DOHH2 (cell line): ENCODE measurements around the gene LYZL1.

Experiments used
- CTCF ChIP-seq: fragments of 200-600 bp; sonication (generic); IDR thresholded peaks from one replicate; pipeline ENCODE4 v1.5.1; 2014; ENCODE audit warnings: antibody characterized with exemption, mild to moderate bottlenecking, low read depth, low read length; ENCODE audit not compliant: poor library complexity, severe bottlenecking
- EZH2phosphoT487 ChIP-seq: fragments of 200-600 bp; sonication (generic); IDR thresholded peaks from 2 replicates; pipeline ENCODE4 v1.6.1; 2017; ENCODE audit warnings: borderline replicate concordance, mild to moderate bottlenecking, antibody characterized with exemption, low read length, moderate library complexity, mixed read lengths

DNA sequence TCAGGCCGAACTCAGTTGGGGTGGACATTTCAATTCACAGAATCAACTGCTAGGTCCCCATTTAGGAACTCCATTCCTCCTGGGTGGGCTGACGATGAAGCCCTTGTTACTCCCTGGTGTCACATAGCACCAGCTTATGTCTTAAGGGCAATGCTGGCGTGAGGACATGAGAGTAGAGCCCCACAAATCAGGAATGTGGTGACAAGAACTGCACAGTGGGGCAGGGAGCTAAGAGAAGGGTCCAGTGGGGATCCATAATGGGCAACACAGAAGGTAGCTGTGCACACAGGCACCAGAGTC lies 57.0 kb downstream of the LYZL1 start:
- TF ChIP-seq CTCF (no peak), EZH2phosphoT487 (no peak)
